Thyroid gland (tissue), 4 donors: Measurements from ENCODE around the gene WDR81.

Experiments used
- POLR2A ChIP-seq, 2 donors: fragments of 450-650 bp; IDR thresholded peaks; one replicate each; pipeline ENCODE4 v1.6.1; 2017; ENCODE audit warnings: antibody characterized with exemption in 2 of 2, mild to moderate bottlenecking in 2 of 2, moderate library complexity in 1 of 2
- TF ChIP-seq, protein P1 (sequence below), 6 experiments: fragments of 200-600 bp in 3 of 6; fragments of 450-650 bp in 3 of 6; sonication (generic) in 3 of 6; IDR thresholded peaks; one replicate each; pipeline ENCODE4 v1.5.1; 2016 to 2019; ENCODE audit warnings: antibody characterized with exemption in 6 of 6, mild to moderate bottlenecking in 2 of 6, inconsistent platforms in 1 of 6, moderate library complexity in 1 of 6

DNA sequence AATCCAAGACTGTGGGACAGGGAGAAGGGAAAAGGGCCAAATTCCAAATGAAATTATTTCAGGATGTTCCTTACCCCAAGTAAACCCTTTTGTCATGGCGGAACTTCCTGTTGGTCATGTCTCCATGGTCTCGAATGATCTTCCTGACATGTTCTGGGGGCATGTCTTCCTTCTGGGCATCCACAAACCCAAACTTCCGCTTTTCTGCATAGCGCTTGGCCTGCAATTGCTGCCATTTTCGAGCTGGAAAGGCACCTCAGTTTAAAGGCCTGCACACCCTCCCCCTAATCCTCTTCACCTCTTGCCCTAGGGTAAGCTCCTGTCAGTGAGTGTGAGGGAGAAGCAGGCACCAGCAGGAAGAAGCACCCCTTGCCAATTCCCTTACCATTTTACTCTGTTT, 41.0 kb upstream of the WDR81 start:
- TF ChIP-seq, protein P1, sequence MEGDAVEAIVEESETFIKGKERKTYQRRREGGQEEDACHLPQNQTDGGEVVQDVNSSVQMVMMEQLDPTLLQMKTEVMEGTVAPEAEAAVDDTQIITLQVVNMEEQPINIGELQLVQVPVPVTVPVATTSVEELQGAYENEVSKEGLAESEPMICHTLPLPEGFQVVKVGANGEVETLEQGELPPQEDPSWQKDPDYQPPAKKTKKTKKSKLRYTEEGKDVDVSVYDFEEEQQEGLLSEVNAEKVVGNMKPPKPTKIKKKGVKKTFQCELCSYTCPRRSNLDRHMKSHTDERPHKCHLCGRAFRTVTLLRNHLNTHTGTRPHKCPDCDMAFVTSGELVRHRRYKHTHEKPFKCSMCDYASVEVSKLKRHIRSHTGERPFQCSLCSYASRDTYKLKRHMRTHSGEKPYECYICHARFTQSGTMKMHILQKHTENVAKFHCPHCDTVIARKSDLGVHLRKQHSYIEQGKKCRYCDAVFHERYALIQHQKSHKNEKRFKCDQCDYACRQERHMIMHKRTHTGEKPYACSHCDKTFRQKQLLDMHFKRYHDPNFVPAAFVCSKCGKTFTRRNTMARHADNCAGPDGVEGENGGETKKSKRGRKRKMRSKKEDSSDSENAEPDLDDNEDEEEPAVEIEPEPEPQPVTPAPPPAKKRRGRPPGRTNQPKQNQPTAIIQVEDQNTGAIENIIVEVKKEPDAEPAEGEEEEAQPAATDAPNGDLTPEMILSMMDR (IDR thresholded peaks at IDR 0.05): no peak
- TF ChIP-seq POLR2A (IDR thresholded peaks at IDR 0.05): no peak
